Vagina (tissue), 2 donors: ENCODE measurements around the gene PTMA. TPM values are rescaled to one million over a fixed set of nuclear protein-coding genes. Genes with fewer than 3 reads are reported as not detected.

Experiments used
- DNase-seq, 2 donors: peaks; one replicate each; pipeline ENCODE4 v3.0.0-alpha.2; 2017; ENCODE audit errors: extremely low spot score in 2 of 2
- H3K27ac ChIP-seq: fragments of 200-600 bp; sonication (generic); one replicate; pipeline ENCODE4 v1.5.1; 2019
- H3K27me3 ChIP-seq: fragments of 200-600 bp; sonication (generic); one replicate; pipeline ENCODE4 v1.5.1; 2019
- H3K36me3 ChIP-seq, 2 donors: fragments of 200-600 bp; sonication (generic); one replicate each; pipeline ENCODE4 v1.5.1; 2017 to 2019
- H3K4me1 ChIP-seq: fragments of 200-600 bp; sonication (generic); one replicate; pipeline ENCODE4 v1.5.1; 2019
- H3K4me3 ChIP-seq, 2 donors: fragments of 200-600 bp; sonication (generic); 1 replicate in 1 of 2; 2 replicates in 1 of 2; pipeline ENCODE4 v1.5.1; 2016 to 2019
- H3K9me3 ChIP-seq: fragments of 200-600 bp; sonication (generic); one replicate; pipeline ENCODE4 v1.5.1; 2019
- CTCF ChIP-seq, 3 experiments: fragments of 450-650 bp in 2 of 3; fragments of 200-600 bp in 1 of 3; sonication (generic) in 1 of 3; IDR thresholded peaks; one replicate each; pipeline ENCODE4 v1.5.1; 2017 to 2019; ENCODE audit warnings: antibody characterized with exemption in 3 of 3, mild to moderate bottlenecking in 2 of 3, moderate library complexity in 2 of 3
- POLR2A ChIP-seq, 2 donors: fragments of 450-650 bp; IDR thresholded peaks; one replicate each; pipeline ENCODE4 v1.6.1; 2017; ENCODE audit warnings: antibody characterized with exemption in 2 of 2, mild to moderate bottlenecking in 2 of 2, moderate library complexity in 2 of 2
- POLR2AphosphoS5 ChIP-seq, 2 donors: sonication (generic); formaldehyde crosslinking; IDR thresholded peaks; one replicate each; pipeline ENCODE4 v1.9.0; 2017; ENCODE audit warnings: antibody characterized with exemption in 2 of 2, mild to moderate bottlenecking in 2 of 2, low read depth in 1 of 2; ENCODE audit not compliant: insufficient read depth in 1 of 2
- intact Hi-C: fragments of 100-400 bp; cut with DNase I; formaldehyde crosslinking; loops from one replicate; pipeline ENCODE4 v1.15.1; 2023
- total RNA-seq: library from RNA; depleted of rRNA; stranded (reverse); fragments of >200 nt; gene quantifications from one replicate; pipeline ENCODE4 v1.2.3, GENCODE V29; 2016

The PTMA gene
- total RNA-seq, 1 donor from 2014 or later = 536 TPM

GRCh38 chr2:231671270-231672050, 36.9 kb upstream of the PTMA start:
- DNase-seq = peak in 1 of 2 donors; percentile 86

GRCh38 chr2:231672617-231673347, 35.5 kb upstream of the PTMA start:
- H3K9me3 ChIP-seq = no peaks in the 10 kb centered on the region
- no peaks in the 10 kb centered on the region for H3K27me3 ChIP-seq
- peak in 1 of 2 donors; percentile 13 for TF ChIP-seq POLR2AphosphoS5 (IDR thresholded peaks at IDR 0.05; ENCODE audit: insufficient read depth in 1 of 2, low read depth in 1 of 2)
- TF ChIP-seq CTCF (IDR thresholded peaks at IDR 0.05) = no peak
- H3K4me1 ChIP-seq = peaks cover 48% of the 10 kb centered on the region
- DNase-seq = peak in 1 of 2 donors; percentile 83
- H3K27ac ChIP-seq = peak overlapping the region; percentile 81
- H3K4me3 ChIP-seq = no peak overlapping the region
- intact Hi-C loops = loop anchor here (10.0 kb wide), 1 partner anchor 208 kb away; the partner anchor contains the start of gene NCL
- no peaks in the 10 kb centered on the region for H3K36me3 ChIP-seq

More at GRCh38 chr2:231671270-231672050, 36.9 kb upstream of the PTMA start:
- intact Hi-C loops = loop anchor here (10.0 kb wide), 1 partner anchor 207 kb away; the partner anchor contains the start of gene NCL
- Histone ChIP-seq H3K9me3 (no peaks in the 10 kb centered on the region), H3K36me3 (no peaks in the 10 kb centered on the region), H3K4me1 (peaks cover 61% of the 10 kb centered on the region), H3K27ac (peak overlapping the region; percentile 81), H3K4me3 (no peak overlapping the region), H3K27me3 (no peaks in the 10 kb centered on the region)
- TF ChIP-seq POLR2AphosphoS5 (IDR thresholded peaks at IDR 0.05; ENCODE audit: insufficient read depth in 1 of 2, low read depth in 1 of 2) (no peak), CTCF (IDR thresholded peaks at IDR 0.05) (no peak), POLR2A (IDR thresholded peaks at IDR 0.05) (no peak)

- TF ChIP-seq POLR2AphosphoS5 (IDR thresholded peaks at IDR 0.05; ENCODE audit: insufficient read depth in 1 of 2, low read depth in 1 of 2) (no peak), POLR2A (IDR thresholded peaks at IDR 0.05) (no peak), CTCF (IDR thresholded peaks at IDR 0.05) (no peak)
- H3K4me3 ChIP-seq = no peak overlapping the region
- H3K27ac ChIP-seq = peak overlapping the region; percentile 81
- peak in 1 of 2 donors; percentile 87 for DNase-seq
- no peaks in the 10 kb centered on the region for H3K27me3 ChIP-seq
- H3K36me3 ChIP-seq = no peaks in the 10 kb centered on the region
- H3K9me3 ChIP-seq = no peaks in the 10 kb centered on the region
- peaks cover 48% of the 10 kb centered on the region for H3K4me1 ChIP-seq
- intact Hi-C loops = loop anchor here (10.0 kb wide), 1 partner anchor 209 kb away; the partner anchor contains the start of gene NCL
Measured at GRCh38 chr2:231673348-231673770, 35.0 kb upstream of the PTMA start.

GRCh38 chr2:231674587-231675338, 33.6 kb upstream of the PTMA start:
- H3K9me3 ChIP-seq = no peaks in the 10 kb centered on the region
- no peaks in the 10 kb centered on the region for H3K36me3 ChIP-seq
- DNase-seq = peak in 1 of 2 donors; percentile 88
- no peak overlapping the region for H3K4me3 ChIP-seq
- H3K27me3 ChIP-seq = no peaks in the 10 kb centered on the region
- peak overlapping the region; percentile 81 for H3K27ac ChIP-seq
- peaks cover 50% of the 10 kb centered on the region for H3K4me1 ChIP-seq
- TF ChIP-seq POLR2AphosphoS5 (IDR thresholded peaks at IDR 0.05; ENCODE audit: insufficient read depth in 1 of 2, low read depth in 1 of 2) (peak in 1 of 2 donors; percentile 55), POLR2A (IDR thresholded peaks at IDR 0.05) (no peak), CTCF (IDR thresholded peaks at IDR 0.05) (peak; percentile 66 to 82 (median 82))
- intact Hi-C loops = loop anchor here (2.0 to 10.0 kb wide), 2 partner anchors 38 to 210 kb away; partner anchors contain the start of gene NCL
